ENCODE measurements around the gene RSL1D1. TPM values are rescaled to one million over a fixed set of nuclear protein-coding genes. Genes with fewer than 3 reads are reported as not detected.
A peak's percentile ranks its signal among the peaks of the same experiment; 100 is the strongest.
"Not testable (repeated sequence)": the region's sequence is repeated elsewhere in the genome, so short reads cannot be mapped to it uniquely, and the experiment has no call there.

RSL1D1 gene
- total RNA-seq, 2 donors from 2014 or later = 148 to 162 TPM

DNA sequence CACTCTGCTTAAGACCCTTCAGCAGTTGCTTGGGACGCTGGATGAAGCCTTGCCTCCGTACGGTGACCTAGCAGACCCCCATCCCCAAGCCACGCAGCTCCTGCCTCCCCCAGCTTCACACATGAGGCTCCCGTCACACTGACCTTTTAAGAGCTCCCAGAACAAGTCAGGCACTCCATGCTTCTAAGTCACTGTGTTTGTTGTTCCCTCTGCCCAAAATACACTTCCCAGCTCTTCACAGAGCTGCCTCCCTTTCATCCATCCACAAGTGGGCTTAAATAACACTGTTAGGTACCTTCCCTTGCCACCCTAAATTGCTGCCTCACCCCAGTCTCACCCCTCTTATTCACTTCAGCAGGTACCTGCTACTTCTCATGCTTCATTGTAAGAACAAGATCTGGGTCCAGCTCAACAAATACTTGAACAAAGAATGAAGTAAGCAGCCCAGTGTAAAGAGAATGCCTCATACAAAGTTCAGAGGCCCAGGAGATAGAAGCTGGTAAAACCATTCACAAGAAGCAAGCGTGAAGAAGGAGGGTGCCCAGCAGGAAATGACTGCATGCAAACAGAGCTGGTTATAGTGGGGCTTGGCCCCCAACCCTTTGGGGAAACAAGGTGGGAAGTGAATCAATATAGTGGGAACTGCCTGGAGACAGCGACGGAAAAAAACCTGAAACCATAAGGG, 60.1 kb downstream of the RSL1D1 start:
- Histone ChIP-seq H3K27me3 (ENCODE audit: control insufficient read depth, insufficient read depth, low read length, poor library complexity, severe bottlenecking) (no peaks in the 10 kb centered on the region), H3K9me3 (ENCODE audit: control insufficient read depth, low read length) (no peaks in the 10 kb centered on the region), H3K9ac (ENCODE audit: extremely low read depth, low read length, poor library complexity, severe bottlenecking) (no peak overlapping the region), H3K4me1 (ENCODE audit: control insufficient read depth, insufficient read depth, low read length) (peaks cover 24% of the 10 kb centered on the region), H3K36me3 (ENCODE audit: control insufficient read depth, insufficient read depth, low read length) (peaks cover 35% of the 10 kb centered on the region), H3K4me3 (ENCODE audit: low read length) (no peak overlapping the region), H3K27ac (ENCODE audit: low read depth, low read length) (peak overlapping the region; percentile 40)
- H3K9me3 Mint-ChIP-seq = peaks cover 5% of the 10 kb centered on the region
- no peaks in the 10 kb centered on the region for H3K27me3 Mint-ChIP-seq (ENCODE audit: insufficient read depth)
- H3K4me1 Mint-ChIP-seq = peaks cover 39% of the 10 kb centered on the region
- TF ChIP-seq, protein P1, sequence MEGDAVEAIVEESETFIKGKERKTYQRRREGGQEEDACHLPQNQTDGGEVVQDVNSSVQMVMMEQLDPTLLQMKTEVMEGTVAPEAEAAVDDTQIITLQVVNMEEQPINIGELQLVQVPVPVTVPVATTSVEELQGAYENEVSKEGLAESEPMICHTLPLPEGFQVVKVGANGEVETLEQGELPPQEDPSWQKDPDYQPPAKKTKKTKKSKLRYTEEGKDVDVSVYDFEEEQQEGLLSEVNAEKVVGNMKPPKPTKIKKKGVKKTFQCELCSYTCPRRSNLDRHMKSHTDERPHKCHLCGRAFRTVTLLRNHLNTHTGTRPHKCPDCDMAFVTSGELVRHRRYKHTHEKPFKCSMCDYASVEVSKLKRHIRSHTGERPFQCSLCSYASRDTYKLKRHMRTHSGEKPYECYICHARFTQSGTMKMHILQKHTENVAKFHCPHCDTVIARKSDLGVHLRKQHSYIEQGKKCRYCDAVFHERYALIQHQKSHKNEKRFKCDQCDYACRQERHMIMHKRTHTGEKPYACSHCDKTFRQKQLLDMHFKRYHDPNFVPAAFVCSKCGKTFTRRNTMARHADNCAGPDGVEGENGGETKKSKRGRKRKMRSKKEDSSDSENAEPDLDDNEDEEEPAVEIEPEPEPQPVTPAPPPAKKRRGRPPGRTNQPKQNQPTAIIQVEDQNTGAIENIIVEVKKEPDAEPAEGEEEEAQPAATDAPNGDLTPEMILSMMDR (conservative IDR thresholded peaks at IDR 0.05) = no peak
- H3K36me3 Mint-ChIP-seq (ENCODE audit: low read depth) = peaks cover 32% of the 10 kb centered on the region
- H3K4me3 Mint-ChIP-seq = no peak overlapping the region
- WGBS, 2 experiments (ENCODE audit: insufficient coverage in 1 of 2, insufficient read length in 1 of 2) = 80 to 85% methylated on average over 3 to 8 of the region's 8 CpGs
- no peak for DNase-seq
- H3K27ac Mint-ChIP-seq = peak overlapping the region; percentile 74

DNA sequence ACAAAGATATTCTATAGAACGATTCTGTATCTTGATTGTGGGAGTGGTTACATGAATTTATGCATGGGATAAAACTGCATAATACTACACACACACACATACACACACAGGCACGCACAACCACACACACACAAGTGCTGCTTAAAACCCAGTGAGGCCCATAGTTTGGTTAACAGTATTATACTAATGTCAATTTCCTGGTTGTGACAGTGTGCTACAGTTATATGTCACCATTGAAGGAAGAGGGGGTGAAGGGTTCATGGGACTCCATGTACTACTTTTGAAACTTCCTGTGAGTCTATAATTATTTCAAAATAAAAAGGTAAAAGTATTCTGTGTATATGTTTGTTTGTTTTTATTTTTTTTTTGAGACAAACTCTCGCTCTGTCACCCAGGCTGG, 62.4 kb downstream of the RSL1D1 start:
- no peak overlapping the region for H3K27ac Mint-ChIP-seq
- peaks cover 37% of the 10 kb centered on the region for H3K4me1 Mint-ChIP-seq
- TF ChIP-seq, protein P1 (conservative IDR thresholded peaks at IDR 0.05) = no peak
- no peak overlapping the region for H3K4me3 Mint-ChIP-seq
- H3K36me3 Mint-ChIP-seq (ENCODE audit: low read depth) = peaks cover 12% of the 10 kb centered on the region
- WGBS, 2 experiments (ENCODE audit: insufficient coverage in 1 of 2, insufficient read length in 1 of 2) = 100% methylated on average over 1 of the region's 3 CpGs
- Histone ChIP-seq H3K27me3 (ENCODE audit: control insufficient read depth, insufficient read depth, low read length, poor library complexity, severe bottlenecking) (no peaks in the 10 kb centered on the region), H3K36me3 (ENCODE audit: control insufficient read depth, insufficient read depth, low read length) (peaks cover 19% of the 10 kb centered on the region), H3K9me3 (ENCODE audit: control insufficient read depth, low read length) (no peaks in the 10 kb centered on the region), H3K4me3 (ENCODE audit: low read length) (no peak overlapping the region), H3K27ac (ENCODE audit: low read depth, low read length) (no peak overlapping the region), H3K9ac (ENCODE audit: extremely low read depth, low read length, poor library complexity, severe bottlenecking) (no peak overlapping the region), H3K4me1 (ENCODE audit: control insufficient read depth, insufficient read depth, low read length) (peaks cover 24% of the 10 kb centered on the region)
- H3K27me3 Mint-ChIP-seq (ENCODE audit: insufficient read depth) = no peaks in the 10 kb centered on the region
- DNase-seq = no peak
- no peaks in the 10 kb centered on the region for H3K9me3 Mint-ChIP-seq

DNA sequence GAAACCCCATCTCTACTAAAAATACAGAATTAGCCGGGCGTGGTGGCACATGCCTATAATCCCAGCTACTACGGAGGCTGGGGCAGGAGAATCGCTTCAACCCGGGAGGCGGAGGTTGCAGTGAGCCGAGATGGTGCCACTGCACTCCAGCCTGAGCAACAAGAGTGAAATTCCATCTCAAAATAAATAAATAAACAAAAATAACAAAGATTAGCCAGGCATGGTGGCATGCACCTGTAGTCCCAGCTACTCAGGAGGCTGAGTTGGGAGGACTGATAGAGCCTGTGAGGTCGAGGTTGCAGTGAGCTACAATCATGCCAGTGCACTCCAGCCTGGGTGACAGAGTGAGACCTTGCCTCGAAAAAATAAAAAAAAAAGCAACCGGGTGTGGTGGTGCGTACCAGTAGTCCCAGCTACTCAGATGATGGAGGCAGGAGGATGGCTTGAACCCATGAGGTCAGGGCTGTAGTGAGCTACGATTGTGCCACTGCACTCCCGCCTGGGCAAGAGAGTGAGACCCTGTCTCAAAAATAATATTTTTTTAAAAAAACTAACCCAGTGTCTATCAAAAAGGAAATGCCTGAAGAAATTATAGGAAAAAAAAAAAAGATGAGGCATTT, 66.3 kb downstream of the RSL1D1 start:
- H3K4me3 ChIP-seq (ENCODE audit: low read length); H3K9me3 Mint-ChIP-seq; H3K9me3 ChIP-seq (ENCODE audit: control insufficient read depth, low read length); H3K9ac ChIP-seq (ENCODE audit: extremely low read depth, low read length, poor library complexity, severe bottlenecking); H3K4me3 Mint-ChIP-seq; H3K27me3 ChIP-seq (ENCODE audit: control insufficient read depth, insufficient read depth, low read length, poor library complexity, severe bottlenecking); DNase-seq; H3K27me3 Mint-ChIP-seq (ENCODE audit: insufficient read depth); H3K36me3 Mint-ChIP-seq (ENCODE audit: low read depth); H3K27ac Mint-ChIP-seq; H3K27ac ChIP-seq (ENCODE audit: low read depth, low read length): not testable (repeated sequence)
- WGBS, 2 experiments (ENCODE audit: insufficient coverage in 1 of 2, insufficient read length in 1 of 2) = 91 to 94% methylated on average over 8 to 12 of the region's 13 CpGs
- H3K4me1 ChIP-seq (ENCODE audit: control insufficient read depth, insufficient read depth, low read length) = peaks cover 11% of the 10 kb centered on the region
- H3K36me3 ChIP-seq (ENCODE audit: control insufficient read depth, insufficient read depth, low read length) = peaks cover 21% of the 10 kb centered on the region
- H3K4me1 Mint-ChIP-seq = peaks cover 26% of the 10 kb centered on the region

DNA sequence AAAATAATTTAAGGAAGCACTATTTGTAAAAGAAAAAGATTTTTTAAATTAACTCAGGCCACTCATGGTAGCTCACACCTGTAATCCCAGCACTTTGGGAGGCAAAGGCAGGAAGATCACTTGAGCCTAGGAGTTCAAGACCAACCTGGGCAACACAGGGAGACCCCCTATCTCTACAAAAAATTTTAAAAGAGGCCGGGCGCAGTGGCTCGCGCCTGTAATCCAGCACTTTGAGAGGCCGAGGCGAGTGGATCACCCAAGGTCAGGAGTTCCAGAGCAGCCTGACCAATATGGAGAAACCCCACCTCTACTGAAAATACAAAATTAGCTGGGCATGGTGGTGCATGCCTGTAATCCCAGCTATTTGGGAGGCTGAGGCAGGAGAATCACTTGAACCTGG, 67.0 kb downstream of the RSL1D1 start:
- H3K27ac ChIP-seq (ENCODE audit: low read depth, low read length); H3K27ac Mint-ChIP-seq; H3K4me3 Mint-ChIP-seq; H3K27me3 Mint-ChIP-seq (ENCODE audit: insufficient read depth); H3K4me3 ChIP-seq (ENCODE audit: low read length); H3K9ac ChIP-seq (ENCODE audit: extremely low read depth, low read length, poor library complexity, severe bottlenecking); H3K9me3 ChIP-seq (ENCODE audit: control insufficient read depth, low read length); H3K27me3 ChIP-seq (ENCODE audit: control insufficient read depth, insufficient read depth, low read length, poor library complexity, severe bottlenecking); DNase-seq; H3K9me3 Mint-ChIP-seq: not testable (repeated sequence)
- peaks cover 26% of the 10 kb centered on the region for H3K4me1 Mint-ChIP-seq
- peaks cover 13% of the 10 kb centered on the region for H3K36me3 Mint-ChIP-seq (ENCODE audit: low read depth)
- peaks cover 20% of the 10 kb centered on the region for H3K36me3 ChIP-seq (ENCODE audit: control insufficient read depth, insufficient read depth, low read length)
- WGBS, 2 experiments (ENCODE audit: insufficient coverage in 1 of 2, insufficient read length in 1 of 2) = 92 to 95% methylated on average over 2 to 6 of the region's 6 CpGs
- H3K4me1 ChIP-seq (ENCODE audit: control insufficient read depth, insufficient read depth, low read length) = peaks cover 11% of the 10 kb centered on the region

Measured in endodermal cell (in vitro differentiated cells).